Type B pancreatic cell (in vitro differentiated cells): Measurements from ENCODE around the gene PLA2G4E. TPM values are rescaled to one million over a fixed set of nuclear protein-coding genes. Genes with fewer than 3 reads are reported as not detected.

Source experiments
- DNase-seq: peaks from one replicate; pipeline ENCODE4 v3.0.0; 2021; ENCODE audit warnings: mixed read lengths; ENCODE audit not compliant: unreplicated experiment; ENCODE audit errors: extremely low spot score
- H3K27ac Mint-ChIP-seq: 2 replicates; pipeline ENCODE4 v1.8.0; 2021; ENCODE audit warnings: mild to moderate bottlenecking, mixed read lengths
- H3K27me3 Mint-ChIP-seq: 2 replicates; pipeline ENCODE4 v1.8.0; 2021; ENCODE audit warnings: mixed read lengths
- H3K36me3 Mint-ChIP-seq: 2 replicates; pipeline ENCODE4 v1.8.0; 2021; ENCODE audit warnings: mixed read lengths
- H3K4me1 Mint-ChIP-seq: one replicate; pipeline ENCODE4 v1.8.0; 2021; ENCODE audit warnings: mixed read lengths; ENCODE audit not compliant: unreplicated experiment
- H3K4me3 Mint-ChIP-seq: 2 replicates; pipeline ENCODE4 v1.8.0; 2021; ENCODE audit warnings: mild to moderate bottlenecking, mixed read lengths
- H3K9me3 Mint-ChIP-seq: 2 replicates; pipeline ENCODE4 v1.8.0; 2021; ENCODE audit warnings: mixed read lengths
- CTCF ChIP-seq: fragments of 200-600 bp; sonication (generic); conservative IDR thresholded peaks from 2 replicates; pipeline ENCODE4 v1.5.0; 2021; ENCODE audit warnings: antibody characterized with exemption, mild to moderate bottlenecking
- total RNA-seq: library from RNA; stranded (reverse); gene quantifications from 2 replicates; pipeline ENCODE4 v1.2.1, GENCODE V29; 2021; ENCODE audit warnings: low replicate concordance

Gene PLA2G4E
- total RNA-seq, 1 donor from 2014 or later = not detected

GRCh38 chr15:42027521-42027920 is 6.7 kb upstream of the PLA2G4E start:
- no peak overlapping the region for H3K27ac Mint-ChIP-seq
- H3K36me3 Mint-ChIP-seq = no peaks in the 10 kb centered on the region
- H3K4me3 Mint-ChIP-seq = no peak overlapping the region
- no peak for TF ChIP-seq CTCF
- DNase-seq = no peak
- peaks cover 19% of the 10 kb centered on the region for H3K27me3 Mint-ChIP-seq
- peaks cover 8% of the 10 kb centered on the region for H3K9me3 Mint-ChIP-seq
- H3K4me1 Mint-ChIP-seq = no peaks in the 10 kb centered on the region

GRCh38 chr15:42024303-42024702 is 3.5 kb upstream of the PLA2G4E start:
- H3K4me3 Mint-ChIP-seq = no peak overlapping the region
- H3K9me3 Mint-ChIP-seq = peaks cover 9% of the 10 kb centered on the region
- H3K36me3 Mint-ChIP-seq = no peaks in the 10 kb centered on the region
- DNase-seq = no peak
- peaks cover 8% of the 10 kb centered on the region for H3K27me3 Mint-ChIP-seq
- no peak for TF ChIP-seq CTCF
- H3K27ac Mint-ChIP-seq = no peak overlapping the region
- no peaks in the 10 kb centered on the region for H3K4me1 Mint-ChIP-seq

GRCh38 chr15:42021593-42021992 is 751 bp upstream of the PLA2G4E start:
- H3K4me3 Mint-ChIP-seq = no peak overlapping the region
- peaks cover 9% of the 10 kb centered on the region for H3K27me3 Mint-ChIP-seq
- DNase-seq = no peak
- no peaks in the 10 kb centered on the region for H3K36me3 Mint-ChIP-seq
- peak overlapping the region; percentile 50 for H3K27ac Mint-ChIP-seq
- H3K4me1 Mint-ChIP-seq = no peaks in the 10 kb centered on the region
- no peak for TF ChIP-seq CTCF
- H3K9me3 Mint-ChIP-seq = peaks cover 9% of the 10 kb centered on the region

GRCh38 chr15:42018306-42019224 is 2.3 kb downstream of the PLA2G4E start:
- peaks cover 9% of the 10 kb centered on the region for H3K27me3 Mint-ChIP-seq
- H3K4me3 Mint-ChIP-seq = no peak overlapping the region
- peaks cover 9% of the 10 kb centered on the region for H3K9me3 Mint-ChIP-seq
- TF ChIP-seq CTCF = no peak
- DNase-seq = no peak
- H3K36me3 Mint-ChIP-seq = no peaks in the 10 kb centered on the region
- H3K27ac Mint-ChIP-seq = no peak overlapping the region
- H3K4me1 Mint-ChIP-seq = no peaks in the 10 kb centered on the region

GRCh38 chr15:42016971-42017370 is 3.9 kb downstream of the PLA2G4E start:
- Mint-ChIP-seq H3K4me1 (peaks cover 6% of the 10 kb centered on the region), H3K27ac (no peak overlapping the region), H3K4me3 (no peak overlapping the region), H3K9me3 (no peaks in the 10 kb centered on the region), H3K36me3 (no peaks in the 10 kb centered on the region), H3K27me3 (peaks cover 9% of the 10 kb centered on the region)
- no peak for TF ChIP-seq CTCF
- DNase-seq = no peak
